ENCODE results near the gene PRIM2.
"Not testable (repeated sequence)": the region's sequence is repeated elsewhere in the genome, so short reads cannot be mapped to it uniquely, and the experiment has no call there.

DNA sequence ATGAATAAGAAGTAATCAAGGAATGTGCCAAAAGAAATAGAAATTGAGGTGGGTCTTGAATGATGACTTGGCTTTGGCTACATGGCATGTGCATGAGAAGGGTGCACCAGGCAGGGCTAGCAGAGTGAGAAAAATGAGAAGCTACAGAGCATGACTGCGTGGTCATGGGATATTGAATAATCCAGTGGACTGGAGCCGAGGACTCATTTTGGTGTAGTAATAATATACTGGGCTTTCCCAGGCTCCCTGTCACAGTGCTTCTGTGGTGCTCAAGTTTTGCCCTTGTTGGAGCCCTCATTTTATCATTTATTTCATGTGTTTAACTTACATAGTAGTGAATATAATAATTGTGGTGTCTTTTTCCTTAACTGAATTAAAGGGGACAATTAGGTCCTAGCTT is 217.7 kb downstream of the PRIM2 start:
- TF ChIP-seq, protein P1, sequence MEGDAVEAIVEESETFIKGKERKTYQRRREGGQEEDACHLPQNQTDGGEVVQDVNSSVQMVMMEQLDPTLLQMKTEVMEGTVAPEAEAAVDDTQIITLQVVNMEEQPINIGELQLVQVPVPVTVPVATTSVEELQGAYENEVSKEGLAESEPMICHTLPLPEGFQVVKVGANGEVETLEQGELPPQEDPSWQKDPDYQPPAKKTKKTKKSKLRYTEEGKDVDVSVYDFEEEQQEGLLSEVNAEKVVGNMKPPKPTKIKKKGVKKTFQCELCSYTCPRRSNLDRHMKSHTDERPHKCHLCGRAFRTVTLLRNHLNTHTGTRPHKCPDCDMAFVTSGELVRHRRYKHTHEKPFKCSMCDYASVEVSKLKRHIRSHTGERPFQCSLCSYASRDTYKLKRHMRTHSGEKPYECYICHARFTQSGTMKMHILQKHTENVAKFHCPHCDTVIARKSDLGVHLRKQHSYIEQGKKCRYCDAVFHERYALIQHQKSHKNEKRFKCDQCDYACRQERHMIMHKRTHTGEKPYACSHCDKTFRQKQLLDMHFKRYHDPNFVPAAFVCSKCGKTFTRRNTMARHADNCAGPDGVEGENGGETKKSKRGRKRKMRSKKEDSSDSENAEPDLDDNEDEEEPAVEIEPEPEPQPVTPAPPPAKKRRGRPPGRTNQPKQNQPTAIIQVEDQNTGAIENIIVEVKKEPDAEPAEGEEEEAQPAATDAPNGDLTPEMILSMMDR (IDR thresholded peaks at IDR 0.05) = not testable (repeated sequence)
- TF ChIP-seq POLR2A (IDR thresholded peaks at IDR 0.05) = not testable (repeated sequence)

All from prostate gland (tissue), 2 donors.